B cell (primary cell): ENCODE data around the gene RXYLT1.
"Not testable (repeated sequence)": the region's sequence is repeated elsewhere in the genome, so short reads cannot be mapped to it uniquely, and the experiment has no call there.

ENCODE experiments used
- CTCF ChIP-seq: fragments of 200-600 bp; IDR thresholded peaks from one replicate; pipeline ENCODE4 v1.8.0; 2022; ENCODE audit warnings: antibody characterized with exemption, mild to moderate bottlenecking
- EZH2 ChIP-seq: IDR thresholded peaks from 2 replicates; pipeline ENCODE4 v1.6.1; 2012; ENCODE audit warnings: borderline replicate concordance, low read depth, mild to moderate bottlenecking, moderate library complexity, low read length; ENCODE audit not compliant: insufficient read depth, poor library complexity, severe bottlenecking

GRCh38 chr12:63740551-63740950, 39.2 kb upstream of the RXYLT1 start:
- not testable (repeated sequence) for TF ChIP-seq CTCF, EZH2
